ENCODE data around the gene CCT6B.

The CCT6B gene

DNA sequence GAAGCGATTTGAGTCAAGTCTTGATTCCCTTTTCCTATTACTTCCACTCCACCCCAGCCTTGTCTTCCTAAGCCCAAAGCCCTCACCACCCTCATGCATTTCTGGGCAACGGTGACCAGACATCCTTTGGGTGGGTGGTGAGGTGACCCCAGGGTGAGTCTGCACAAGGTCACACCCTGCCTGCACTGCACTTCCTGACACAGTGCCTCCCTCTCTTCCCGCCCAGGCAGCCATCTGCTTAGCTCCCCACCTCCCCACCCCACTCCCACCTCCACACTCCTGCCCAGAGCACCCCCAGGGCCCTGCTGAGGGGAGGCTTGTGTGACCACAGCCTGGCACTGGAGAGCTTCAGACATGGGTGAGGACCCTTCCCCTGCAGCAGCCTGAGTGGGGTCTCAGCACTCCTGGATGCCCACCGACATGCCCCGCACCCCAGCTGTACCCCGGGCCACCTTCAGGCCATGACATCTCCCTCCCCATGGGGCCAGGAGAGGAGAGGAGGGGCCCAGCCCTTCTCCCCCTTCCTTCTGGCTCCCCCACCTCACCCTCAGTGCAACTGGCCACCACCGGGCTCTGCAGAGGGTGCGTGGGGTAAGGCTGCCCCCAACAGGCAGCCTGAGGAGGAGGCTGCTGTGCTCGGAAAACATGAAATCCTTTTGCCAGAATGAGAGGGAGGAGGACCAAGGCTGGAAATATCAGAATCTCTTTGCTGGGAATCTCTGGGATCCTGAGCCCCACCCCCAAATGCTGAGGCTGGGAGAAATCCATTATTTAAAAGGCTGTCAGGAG, 68.6 kb downstream of the CCT6B start:
- Mint-ChIP-seq H3K27ac (no peak overlapping the region), H3K27me3 (peaks cover 52 to 90% of the 10 kb centered on the region in 2 donors), H3K36me3 (ENCODE audit: insufficient read depth) (peaks cover 4% of the 10 kb centered on the region), H3K4me1 (ENCODE audit: low read depth in 2 of 2) (no peaks in the 10 kb centered on the region), H3K9me3 (no peaks in the 10 kb centered on the region), H3K4me3 (no peak overlapping the region)
- ATAC-seq (replicated peaks) (no peak), DNase-seq (no peak)

DNA sequence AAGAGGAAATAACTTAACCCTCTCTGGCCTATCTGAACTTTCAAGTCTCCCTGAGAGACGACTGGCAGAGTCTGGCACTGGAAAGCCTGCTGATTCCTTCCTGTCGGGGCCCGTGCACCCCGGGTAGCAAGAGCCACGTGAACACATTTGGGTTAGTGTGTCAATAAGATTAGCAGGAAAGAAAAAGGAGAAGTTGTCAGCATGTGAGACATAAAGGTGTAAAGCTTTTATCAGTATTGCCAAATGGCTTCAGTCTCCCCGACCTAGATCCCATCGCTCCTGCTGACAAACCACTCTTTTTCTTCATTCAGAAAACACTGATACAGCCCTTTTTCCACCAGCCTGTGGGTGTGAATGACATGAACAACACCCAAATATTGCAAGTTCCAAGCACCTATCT, 74.4 kb downstream of the CCT6B start:
- no peak for ATAC-seq (replicated peaks)
- Mint-ChIP-seq H3K27me3 (peaks cover 64 to 96% of the 10 kb centered on the region in 2 donors), H3K9me3 (no peaks in the 10 kb centered on the region), H3K36me3 (ENCODE audit: insufficient read depth) (peaks cover 4% of the 10 kb centered on the region), H3K4me3 (no peak overlapping the region), H3K27ac (no peak overlapping the region), H3K4me1 (ENCODE audit: low read depth in 2 of 2) (no peaks in the 10 kb centered on the region)
- DNase-seq: no peak

DNA sequence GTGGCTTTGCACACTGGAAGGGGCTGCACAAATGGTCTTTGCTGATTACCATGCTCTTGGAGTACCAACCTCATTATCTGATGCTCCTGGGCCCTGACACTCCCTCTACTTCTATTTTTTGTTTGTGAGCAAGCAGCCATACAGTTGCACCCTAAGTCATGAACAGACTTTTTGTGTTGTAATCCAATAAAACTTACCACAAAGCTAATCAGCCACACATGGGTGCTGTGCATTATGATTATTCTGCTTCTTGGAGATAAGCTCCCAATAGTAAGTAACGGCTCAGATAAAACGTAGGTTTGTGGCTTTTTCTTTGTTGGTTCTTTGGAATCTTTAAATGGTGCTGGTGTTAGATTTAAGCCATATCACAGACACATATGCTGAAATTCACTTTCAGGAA, 76.2 kb downstream of the CCT6B start:
- no peaks in the 10 kb centered on the region for H3K9me3 Mint-ChIP-seq
- no peak overlapping the region for H3K4me3 Mint-ChIP-seq
- no peak overlapping the region for H3K27ac Mint-ChIP-seq
- peaks cover 58 to 85% of the 10 kb centered on the region in 2 donors for H3K27me3 Mint-ChIP-seq
- ATAC-seq (replicated peaks) (no peak), DNase-seq (no peak)
- peaks cover 4% of the 10 kb centered on the region for H3K36me3 Mint-ChIP-seq (ENCODE audit: insufficient read depth)
- H3K4me1 Mint-ChIP-seq (ENCODE audit: low read depth in 2 of 2): no peaks in the 10 kb centered on the region

DNA sequence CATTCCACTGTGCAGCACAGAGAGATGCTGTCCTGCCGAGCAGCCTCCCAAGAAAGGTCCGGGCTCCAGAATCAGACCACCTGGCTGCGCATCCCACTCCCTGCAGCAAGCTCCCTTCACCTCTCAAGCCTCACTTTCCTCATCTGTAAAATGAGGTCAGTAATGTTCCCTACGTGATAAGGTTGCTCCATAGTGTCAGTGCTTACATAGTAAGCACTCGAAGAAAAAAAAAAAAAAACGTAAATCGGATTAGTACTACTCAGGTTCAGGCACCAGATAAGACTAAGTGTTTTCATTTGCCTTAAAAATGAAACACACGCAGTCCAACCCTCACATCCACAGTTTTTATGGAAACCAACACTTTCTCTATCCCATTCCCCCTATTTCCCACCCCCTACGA, 76.7 kb downstream of the CCT6B start:
- ATAC-seq (replicated peaks): no peak
- Mint-ChIP-seq H3K36me3 (ENCODE audit: insufficient read depth) (peaks cover 4% of the 10 kb centered on the region), H3K27ac (no peak overlapping the region)

DNA sequence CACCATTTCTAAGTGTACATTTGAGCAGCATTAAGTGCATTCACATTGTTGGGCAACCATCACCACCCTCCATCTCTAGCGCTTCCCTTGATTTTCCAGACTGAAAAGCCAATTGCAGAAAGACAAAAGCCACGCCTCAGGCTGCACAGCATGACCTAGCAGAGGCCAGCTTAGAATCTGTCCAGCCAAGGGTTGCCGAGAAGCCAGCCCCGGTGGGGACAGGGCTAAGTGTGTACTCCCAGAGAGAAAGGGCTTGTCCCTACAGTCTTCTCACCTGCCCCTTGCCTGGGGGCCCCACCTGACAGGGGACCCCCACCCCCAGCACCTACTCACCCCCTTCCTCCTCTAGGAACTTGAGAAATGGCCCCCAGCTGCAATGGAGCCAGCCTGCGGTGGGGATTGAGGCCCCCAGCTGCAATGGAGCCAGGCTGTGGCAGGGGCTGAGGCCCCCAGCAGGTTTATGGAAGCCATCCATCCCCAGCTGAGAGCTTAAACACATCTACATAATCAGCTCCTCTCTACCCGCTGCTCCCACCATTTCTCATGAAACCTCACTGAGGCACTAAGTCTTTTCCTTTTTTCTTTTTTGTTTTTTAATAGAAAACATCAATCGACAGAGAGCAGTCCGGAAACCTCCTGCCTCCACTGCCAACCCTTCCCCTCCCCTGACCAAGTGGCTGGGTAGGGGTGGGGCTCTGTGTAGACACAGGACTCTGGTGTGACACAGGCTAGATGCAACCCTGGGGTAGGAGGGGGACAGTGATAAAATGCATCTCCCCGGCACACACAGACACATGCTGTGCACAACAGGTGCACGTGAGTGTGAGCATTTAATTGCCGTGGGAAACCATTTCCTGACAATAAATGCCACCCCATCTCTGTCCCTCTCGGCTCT, 77.9 kb downstream of the CCT6B start:
- H3K36me3 Mint-ChIP-seq (ENCODE audit: insufficient read depth): no peaks in the 10 kb centered on the region
- no peaks in the 10 kb centered on the region for H3K4me1 Mint-ChIP-seq (ENCODE audit: low read depth in 2 of 2)
- ATAC-seq (replicated peaks): no peak
- no peaks in the 10 kb centered on the region for H3K9me3 Mint-ChIP-seq
- H3K27ac Mint-ChIP-seq: no peak overlapping the region
- peaks cover 49 to 84% of the 10 kb centered on the region in 2 donors for H3K27me3 Mint-ChIP-seq
- no peak overlapping the region for H3K4me3 Mint-ChIP-seq
- no peak for DNase-seq

More for the DNA sequence above, 76.7 kb downstream of the CCT6B start:
- Mint-ChIP-seq H3K27me3 (peaks cover 53 to 85% of the 10 kb centered on the region in 2 donors), H3K4me3 (no peak overlapping the region), H3K4me1 (ENCODE audit: low read depth in 2 of 2) (no peaks in the 10 kb centered on the region), H3K9me3 (no peaks in the 10 kb centered on the region)
- no peak for DNase-seq

DNA sequence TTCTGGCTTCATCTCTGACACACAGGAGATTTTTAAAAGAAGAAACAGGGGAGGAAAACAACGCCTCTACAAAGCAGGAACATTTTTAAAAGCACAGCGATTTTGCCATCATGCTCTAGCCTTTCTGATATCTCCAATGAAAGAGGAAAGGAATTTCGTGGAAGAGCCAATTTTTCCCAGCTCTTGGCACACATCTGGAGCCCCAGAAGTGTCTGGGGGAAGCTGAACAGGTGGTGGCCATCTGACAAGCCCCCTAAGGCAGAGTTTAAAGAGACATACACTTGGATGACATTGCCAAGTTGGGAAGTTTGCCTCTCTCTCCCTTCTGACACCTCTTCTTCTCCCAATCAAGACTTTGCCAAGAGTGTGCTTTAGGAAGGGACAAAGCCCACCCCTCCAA, 82.1 kb downstream of the CCT6B start:
- Mint-ChIP-seq H3K9me3 (no peaks in the 10 kb centered on the region), H3K4me1 (ENCODE audit: low read depth in 2 of 2) (no peaks in the 10 kb centered on the region), H3K36me3 (ENCODE audit: insufficient read depth) (peaks cover 6% of the 10 kb centered on the region), H3K27ac (no peak overlapping the region), H3K27me3 (peaks cover 50 to 77% of the 10 kb centered on the region in 2 donors), H3K4me3 (no peak overlapping the region)
- ATAC-seq (replicated peaks) (no peak), DNase-seq (no peak)

Data from effector memory CD8-positive, alpha-beta T cell (primary cell).